ENCODE data around the gene DDX18.

- TF ChIP-seq POLR2A (IDR thresholded peaks at IDR 0.05) = no peak
- no peak for TF ChIP-seq POLR2AphosphoS5 (IDR thresholded peaks at IDR 0.05)
- TF ChIP-seq, protein P1, sequence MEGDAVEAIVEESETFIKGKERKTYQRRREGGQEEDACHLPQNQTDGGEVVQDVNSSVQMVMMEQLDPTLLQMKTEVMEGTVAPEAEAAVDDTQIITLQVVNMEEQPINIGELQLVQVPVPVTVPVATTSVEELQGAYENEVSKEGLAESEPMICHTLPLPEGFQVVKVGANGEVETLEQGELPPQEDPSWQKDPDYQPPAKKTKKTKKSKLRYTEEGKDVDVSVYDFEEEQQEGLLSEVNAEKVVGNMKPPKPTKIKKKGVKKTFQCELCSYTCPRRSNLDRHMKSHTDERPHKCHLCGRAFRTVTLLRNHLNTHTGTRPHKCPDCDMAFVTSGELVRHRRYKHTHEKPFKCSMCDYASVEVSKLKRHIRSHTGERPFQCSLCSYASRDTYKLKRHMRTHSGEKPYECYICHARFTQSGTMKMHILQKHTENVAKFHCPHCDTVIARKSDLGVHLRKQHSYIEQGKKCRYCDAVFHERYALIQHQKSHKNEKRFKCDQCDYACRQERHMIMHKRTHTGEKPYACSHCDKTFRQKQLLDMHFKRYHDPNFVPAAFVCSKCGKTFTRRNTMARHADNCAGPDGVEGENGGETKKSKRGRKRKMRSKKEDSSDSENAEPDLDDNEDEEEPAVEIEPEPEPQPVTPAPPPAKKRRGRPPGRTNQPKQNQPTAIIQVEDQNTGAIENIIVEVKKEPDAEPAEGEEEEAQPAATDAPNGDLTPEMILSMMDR (IDR thresholded peaks at IDR 0.05) = no peak
These were observed 25.0 kb upstream of the DDX18 start for GRCh38 chr2:117789505-117789904.

Data from breast epithelium (tissue), 3 donors.